GM12864 (cell line): Measurements from ENCODE around the gene DDX49.

Experiments
- DNase-seq: peaks from one replicate; pipeline ENCODE4 v3.0.0-alpha.2; 2011; ENCODE audit warnings: low read depth
- H3K4me3 ChIP-seq: 2 replicates; pipeline ENCODE4 v1.5.1; 2011; ENCODE audit warnings: mild to moderate bottlenecking, low read depth, low read length, control low read depth
- TF ChIP-seq, protein P1 (sequence below): IDR thresholded peaks from 2 replicates; pipeline ENCODE4 v1.5.1; 2011; ENCODE audit warnings: low read depth, mild to moderate bottlenecking, moderate library complexity, low read length, control low read depth, inconsistent platforms; ENCODE audit errors: missing control alignments

DDX49 gene

DNA sequence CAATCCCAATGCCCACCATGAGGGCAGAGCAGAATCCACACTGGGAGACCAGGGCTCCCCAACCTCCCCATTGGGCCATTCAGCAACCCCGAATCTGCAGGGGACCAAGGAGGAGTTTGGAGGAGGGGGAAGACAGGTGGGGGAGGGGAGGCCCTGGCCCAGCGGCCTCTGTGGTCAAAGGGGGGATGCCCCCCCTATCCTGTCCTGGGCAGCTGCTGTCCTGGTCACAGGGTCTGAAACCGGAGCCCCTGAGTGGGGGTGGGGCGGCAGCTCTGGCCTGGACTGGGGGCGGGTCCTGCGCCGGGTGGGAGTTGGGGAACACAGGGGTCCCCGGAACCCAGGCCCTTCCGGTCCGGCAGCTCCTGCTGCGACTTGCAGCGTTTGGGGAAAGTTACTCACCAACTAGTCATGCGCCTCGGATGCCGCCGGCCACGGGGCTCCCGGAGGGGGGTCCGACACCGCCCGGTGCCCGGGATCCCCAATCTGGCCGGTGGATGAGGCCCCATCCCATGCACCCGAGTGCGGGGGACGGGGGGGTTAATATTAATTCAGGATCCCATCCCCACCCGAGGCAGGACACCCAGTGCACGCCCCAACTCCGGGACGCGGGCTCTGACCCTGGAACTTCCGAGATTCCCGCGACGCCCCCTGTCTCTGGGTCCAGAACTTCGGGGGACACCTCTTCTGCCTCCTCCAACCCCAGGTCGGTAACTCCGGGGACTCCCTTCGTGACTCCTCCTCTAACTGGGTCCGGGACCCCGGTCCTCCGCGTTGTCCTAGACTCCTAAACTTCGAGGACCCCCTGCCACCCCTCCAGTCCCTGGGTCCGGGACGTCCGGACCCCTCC lies 20.6 kb downstream of the DDX49 start:
- DNase-seq = no peak
- TF ChIP-seq, protein P1, sequence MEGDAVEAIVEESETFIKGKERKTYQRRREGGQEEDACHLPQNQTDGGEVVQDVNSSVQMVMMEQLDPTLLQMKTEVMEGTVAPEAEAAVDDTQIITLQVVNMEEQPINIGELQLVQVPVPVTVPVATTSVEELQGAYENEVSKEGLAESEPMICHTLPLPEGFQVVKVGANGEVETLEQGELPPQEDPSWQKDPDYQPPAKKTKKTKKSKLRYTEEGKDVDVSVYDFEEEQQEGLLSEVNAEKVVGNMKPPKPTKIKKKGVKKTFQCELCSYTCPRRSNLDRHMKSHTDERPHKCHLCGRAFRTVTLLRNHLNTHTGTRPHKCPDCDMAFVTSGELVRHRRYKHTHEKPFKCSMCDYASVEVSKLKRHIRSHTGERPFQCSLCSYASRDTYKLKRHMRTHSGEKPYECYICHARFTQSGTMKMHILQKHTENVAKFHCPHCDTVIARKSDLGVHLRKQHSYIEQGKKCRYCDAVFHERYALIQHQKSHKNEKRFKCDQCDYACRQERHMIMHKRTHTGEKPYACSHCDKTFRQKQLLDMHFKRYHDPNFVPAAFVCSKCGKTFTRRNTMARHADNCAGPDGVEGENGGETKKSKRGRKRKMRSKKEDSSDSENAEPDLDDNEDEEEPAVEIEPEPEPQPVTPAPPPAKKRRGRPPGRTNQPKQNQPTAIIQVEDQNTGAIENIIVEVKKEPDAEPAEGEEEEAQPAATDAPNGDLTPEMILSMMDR = no peak
- H3K4me3 ChIP-seq = peak overlapping the region; percentile 43

GRCh38 chr19:18940769-18941627 lies 21.5 kb downstream of the DDX49 start, which contains the start of gene HOMER3:
TSS of gene HOMER3 (minus strand) at chr19:18941217. CDS start at chr19:18938982, 2,235 bp downstream.
- DNase-seq = no peak
- H3K4me3 ChIP-seq = peak within 1 kb of the TSS; percentile 43
- TF ChIP-seq, protein P1 = peak; percentile 33

DNA sequence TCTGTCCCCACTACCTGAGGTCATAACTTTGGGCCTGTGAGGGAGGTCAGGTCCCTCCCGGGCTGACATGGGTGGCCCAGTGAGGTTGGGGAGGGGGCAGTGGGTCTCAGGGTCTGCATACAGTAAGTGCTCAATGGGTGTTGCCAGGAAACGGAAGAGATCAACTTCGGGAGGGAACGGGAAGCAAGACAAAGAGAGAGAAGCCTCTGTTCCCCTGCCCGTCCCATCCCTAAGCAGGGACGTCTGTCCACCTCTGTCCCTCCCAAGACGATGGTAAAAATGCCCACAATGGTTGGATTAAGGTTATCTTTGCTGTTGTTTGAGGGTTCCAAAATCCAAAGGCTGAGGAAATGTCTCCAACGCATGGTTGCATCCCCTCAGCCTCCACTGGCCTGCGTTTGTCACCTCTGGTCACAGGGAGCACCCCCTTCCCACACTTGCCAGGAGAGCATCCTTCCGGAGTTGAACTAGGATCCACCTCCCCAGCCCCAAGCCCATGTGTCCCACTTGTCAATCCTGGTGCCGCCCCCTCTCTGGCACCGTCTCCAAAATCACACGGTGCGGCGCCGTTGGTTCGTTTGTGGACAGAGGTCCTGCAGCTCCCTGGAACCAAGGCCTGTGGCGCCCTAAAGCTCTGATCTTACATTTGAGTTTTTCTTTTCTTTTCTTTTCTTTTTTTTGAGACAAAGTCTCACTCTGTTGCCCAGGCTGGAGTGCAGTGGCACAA lies 22.3 kb downstream of the DDX49 start:
- TF ChIP-seq, protein P1 = no peak
- DNase-seq = no peak
- no peak overlapping the region for H3K4me3 ChIP-seq

DNA sequence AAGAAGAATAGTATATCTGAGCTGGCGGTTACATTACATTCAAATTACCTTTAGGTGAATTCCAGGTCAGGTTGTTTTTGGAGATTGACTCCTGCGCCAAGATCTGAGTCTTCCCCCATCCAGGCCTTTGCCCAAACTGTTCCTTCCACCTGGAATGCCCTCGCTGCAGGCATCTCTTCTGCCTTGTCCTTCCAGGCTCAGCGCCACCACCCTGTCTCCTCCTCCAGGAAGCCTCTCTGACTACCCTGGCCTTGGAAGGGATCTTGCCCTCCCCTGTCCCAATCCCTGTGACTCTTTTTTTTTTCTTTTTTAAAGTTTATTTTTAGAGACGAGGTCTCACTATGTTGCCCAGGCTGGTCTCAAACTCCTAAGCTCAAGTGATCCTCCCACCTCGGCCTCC lies 23.2 kb downstream of the DDX49 start:
- H3K4me3 ChIP-seq = no peak overlapping the region
- no peak for DNase-seq
- TF ChIP-seq, protein P1 = no peak

- H3K4me3 ChIP-seq = no peak overlapping the region
- no peak for DNase-seq
- TF ChIP-seq, protein P1 = no peak
These were observed 23.9 kb downstream of the DDX49 start for GRCh38 chr19:18943465-18943864.

- TF ChIP-seq, protein P1 = no peak
- no peak overlapping the region for H3K4me3 ChIP-seq
- no peak for DNase-seq
These were observed 25.8 kb downstream of the DDX49 start for GRCh38 chr19:18945297-18945696.
